DOHH2 (cell line): Measurements from ENCODE around the gene ERCC3.

Experiments
- H3F3A ChIP-seq: fragments of 200-600 bp; sonication (generic), shearing (Covaris generic); 2 replicates; pipeline ENCODE4 v1.6.0; 2016; ENCODE audit warnings: antibody characterized with exemption, mild to moderate bottlenecking; ENCODE audit not compliant: control insufficient read depth, insufficient read depth
- H3K27ac ChIP-seq: fragments of 200-600 bp; sonication (generic); 2 replicates; pipeline ENCODE4 v1.5.1; 2014; ENCODE audit warnings: low read depth, mild to moderate bottlenecking, low read length, moderate library complexity
- H3K27me3 ChIP-seq: fragments of 200-600 bp; sonication (generic); 2 replicates; pipeline ENCODE4 v1.6.1; 2014; ENCODE audit warnings: mild to moderate bottlenecking, low read length, mixed read lengths; ENCODE audit not compliant: control insufficient read depth
- H3K36me3 ChIP-seq: fragments of 200-600 bp; sonication (generic); 2 replicates; pipeline ENCODE4 v1.6.1; 2014; ENCODE audit warnings: mild to moderate bottlenecking, low read length, moderate library complexity, mixed read lengths; ENCODE audit not compliant: control insufficient read depth
- H3K4me1 ChIP-seq: fragments of 200-600 bp; sonication (generic); 2 replicates; pipeline ENCODE4 v1.6.1; 2014; ENCODE audit warnings: mild to moderate bottlenecking, low read length, mixed read lengths; ENCODE audit not compliant: control insufficient read depth
- H3K4me2 ChIP-seq: fragments of 200-600 bp; sonication (generic); 2 replicates; pipeline ENCODE4 v1.6.0; 2014; ENCODE audit warnings: mild to moderate bottlenecking, low read length, moderate library complexity
- H3K4me3 ChIP-seq: fragments of 200-600 bp; sonication (generic); 2 replicates; pipeline ENCODE4 v1.5.1; 2014; ENCODE audit warnings: mild to moderate bottlenecking, low read length, mixed read lengths
- H3K79me2 ChIP-seq: fragments of 200-600 bp; sonication (generic); 2 replicates; pipeline ENCODE4 v1.6.1; 2014; ENCODE audit warnings: mild to moderate bottlenecking, low read length, mixed read lengths; ENCODE audit not compliant: control insufficient read depth
- H3K9me2 ChIP-seq: fragments of 200-600 bp; sonication (generic); replicated peaks from 2 replicates; pipeline ENCODE4 v1.6.1; 2014; ENCODE audit warnings: mild to moderate bottlenecking, low read length, mixed read lengths; ENCODE audit not compliant: control insufficient read depth
- H3K9me3 ChIP-seq: fragments of 200-600 bp; sonication (generic); 2 replicates; pipeline ENCODE4 v1.6.1; 2014; ENCODE audit warnings: antibody characterized with exemption, low read length, mixed read lengths; ENCODE audit not compliant: control insufficient read depth, insufficient read depth
- H4K20me1 ChIP-seq: fragments of 200-600 bp; sonication (generic); 2 replicates; pipeline ENCODE4 v1.6.0; 2014; ENCODE audit warnings: low read depth, mild to moderate bottlenecking, antibody characterized with exemption, low read length, moderate library complexity; ENCODE audit not compliant: control insufficient read depth, insufficient read depth
- CTCF ChIP-seq: fragments of 200-600 bp; sonication (generic); IDR thresholded peaks from one replicate; pipeline ENCODE4 v1.5.1; 2014; ENCODE audit warnings: antibody characterized with exemption, mild to moderate bottlenecking, low read depth, low read length; ENCODE audit not compliant: poor library complexity, severe bottlenecking
- EZH2phosphoT487 ChIP-seq: fragments of 200-600 bp; sonication (generic); IDR thresholded peaks from 2 replicates; pipeline ENCODE4 v1.6.1; 2017; ENCODE audit warnings: borderline replicate concordance, mild to moderate bottlenecking, antibody characterized with exemption, low read length, moderate library complexity, mixed read lengths

Gene ERCC3

GRCh38 chr2:127288274-127288673 lies 5.7 kb downstream of the ERCC3 start:
- Histone ChIP-seq H3K9me2 (no peaks in the 10 kb centered on the region), H3K4me1 (peaks cover 9% of the 10 kb centered on the region), H3K9me3 (no peaks in the 10 kb centered on the region), H3K4me2 (no peak overlapping the region), H3K79me2 (peaks cover 36% of the 10 kb centered on the region), H3K27me3 (no peaks in the 10 kb centered on the region), H3K27ac (no peak overlapping the region), H3K4me3 (no peak overlapping the region), H3F3A (no peaks in the 10 kb centered on the region), H3K36me3 (peaks cover 98% of the 10 kb centered on the region), H4K20me1 (no peaks in the 10 kb centered on the region)
- TF ChIP-seq EZH2phosphoT487 (no peak), CTCF (no peak)

- Histone ChIP-seq H4K20me1 (no peaks in the 10 kb centered on the region), H3K9me3 (no peaks in the 10 kb centered on the region), H3K79me2 (peaks cover 45% of the 10 kb centered on the region), H3K36me3 (peaks cover 98% of the 10 kb centered on the region), H3K27ac (no peak overlapping the region), H3K4me2 (no peak overlapping the region), H3K27me3 (no peaks in the 10 kb centered on the region), H3K9me2 (no peaks in the 10 kb centered on the region), H3F3A (no peaks in the 10 kb centered on the region), H3K4me3 (no peak overlapping the region), H3K4me1 (no peaks in the 10 kb centered on the region)
- TF ChIP-seq CTCF = no peak
- no peak for TF ChIP-seq EZH2phosphoT487
These were observed 10.7 kb downstream of the ERCC3 start for GRCh38 chr2:127283275-127283674.

- no peak overlapping the region for H3K4me3 ChIP-seq
- no peaks in the 10 kb centered on the region for H3K9me3 ChIP-seq
- no peak overlapping the region for H3K27ac ChIP-seq
- peaks cover 90% of the 10 kb centered on the region for H3K36me3 ChIP-seq
- H4K20me1 ChIP-seq = no peaks in the 10 kb centered on the region; the same call in 1 of the 2 replicates
- no peak overlapping the region for H3K4me2 ChIP-seq
- TF ChIP-seq CTCF (no peak), EZH2phosphoT487 (no peak)
- H3F3A ChIP-seq = no peaks in the 10 kb centered on the region
- H3K27me3 ChIP-seq = no peaks in the 10 kb centered on the region
- H3K4me1 ChIP-seq = no peaks in the 10 kb centered on the region
- peaks cover 45% of the 10 kb centered on the region for H3K79me2 ChIP-seq
- H3K9me2 ChIP-seq = no peaks in the 10 kb centered on the region
These were observed 13.3 kb downstream of the ERCC3 start for GRCh38 chr2:127280693-127281092.

GRCh38 chr2:127279781-127280180 lies 14.2 kb downstream of the ERCC3 start:
- Histone ChIP-seq H3K79me2 (peaks cover 41% of the 10 kb centered on the region), H3K4me1 (no peaks in the 10 kb centered on the region), H3K9me3 (no peaks in the 10 kb centered on the region), H3K36me3 (peaks cover 89% of the 10 kb centered on the region), H3K4me3 (no peak overlapping the region), H3K27me3 (no peaks in the 10 kb centered on the region), H3K27ac (no peak overlapping the region), H4K20me1 (no peaks in the 10 kb centered on the region; the same call in 1 of the 2 replicates), H3F3A (no peaks in the 10 kb centered on the region), H3K9me2 (no peaks in the 10 kb centered on the region), H3K4me2 (no peak overlapping the region)
- TF ChIP-seq CTCF (no peak), EZH2phosphoT487 (no peak)
